Suprapubic skin (tissue), 4 donors: ENCODE results near the gene XRCC5. TPM values are rescaled to one million over a fixed set of nuclear protein-coding genes. Genes with fewer than 3 reads are reported as not detected.

Experiments
- DNase-seq, 2 donors: peaks; one replicate each; pipeline ENCODE4 v3.0.0-alpha.2; 2019; ENCODE audit warnings: low spot score in 2 of 2
- H3K27ac ChIP-seq: fragments of 200-600 bp; sonication (generic); one replicate; pipeline ENCODE4 v1.5.1; 2019
- H3K27me3 ChIP-seq: fragments of 200-600 bp; sonication (generic); one replicate; pipeline ENCODE4 v1.5.1; 2019
- H3K36me3 ChIP-seq: fragments of 200-600 bp; sonication (generic); one replicate; pipeline ENCODE4 v1.5.1; 2019
- H3K4me1 ChIP-seq: fragments of 200-600 bp; sonication (generic); one replicate; pipeline ENCODE4 v1.5.1; 2019
- H3K4me3 ChIP-seq: fragments of 200-600 bp; sonication (generic); one replicate; pipeline ENCODE4 v1.5.1; 2019; ENCODE audit warnings: mild to moderate bottlenecking
- H3K9me3 ChIP-seq: fragments of 200-600 bp; sonication (generic); one replicate; pipeline ENCODE4 v1.5.1; 2019
- CTCF ChIP-seq, 2 donors: fragments of 200-600 bp in 1 of 2; fragments of 450-650 bp in 1 of 2; sonication (generic) in 1 of 2; IDR thresholded peaks; one replicate each; pipeline ENCODE4 v1.5.1; 2016 to 2019; ENCODE audit warnings: antibody characterized with exemption in 2 of 2, mild to moderate bottlenecking in 1 of 2, moderate library complexity in 1 of 2
- EP300 ChIP-seq: sonication (generic); formaldehyde crosslinking; IDR thresholded peaks from one replicate; pipeline ENCODE4 v1.6.1; 2017; ENCODE audit warnings: antibody characterized with exemption
- POLR2A ChIP-seq, 2 donors: fragments of 450-650 bp; IDR thresholded peaks; one replicate each; pipeline ENCODE4 v1.6.1; 2017; ENCODE audit warnings: antibody characterized with exemption in 2 of 2, mild to moderate bottlenecking in 2 of 2, moderate library complexity in 2 of 2
- POLR2AphosphoS5 ChIP-seq, 3 donors: sonication (generic); formaldehyde crosslinking; IDR thresholded peaks; one replicate each; pipeline ENCODE4 v1.6.1; 2017; ENCODE audit warnings: antibody characterized with exemption in 3 of 3
- WGBS: methylation state at CpG from one replicate; pipeline ENCODE4 v1.1.5; 2018; 5-methylcytosine and 5-hydroxymethylcytosine counted together
- total RNA-seq, 4 donors: library from RNA; depleted of rRNA; stranded (reverse); fragments of >200 nt; gene quantifications; one replicate each; pipeline ENCODE4 v1.1.0, GENCODE V29; 2016

Gene XRCC5
- total RNA-seq, 4 donors from 2014 or later, result 122 to 153 (median 136) TPM

- Histone ChIP-seq H3K4me1 (peaks cover 4% of the 10 kb centered on the region), H3K27ac (no peak overlapping the region), H3K9me3 (no peaks in the 10 kb centered on the region), H3K27me3 (no peaks in the 10 kb centered on the region), H3K4me3 (no peak overlapping the region), H3K36me3 (peaks cover 13% of the 10 kb centered on the region)
- no peak for DNase-seq
- TF ChIP-seq POLR2A (IDR thresholded peaks at IDR 0.05) (no peak), POLR2AphosphoS5 (IDR thresholded peaks at IDR 0.05) (no peak), EP300 (no peak), CTCF (IDR thresholded peaks at IDR 0.05) (no peak)
- WGBS, result 100% methylated on average over 2 of the region's 2 CpGs
These were observed 102.5 kb downstream of the XRCC5 start for GRCh38 chr2:216211614-216212145.

GRCh38 chr2:216214768-216215167 is 105.6 kb downstream of the XRCC5 start:
- no peaks in the 10 kb centered on the region for H3K27me3 ChIP-seq
- H3K4me3 ChIP-seq, result no peak overlapping the region
- H3K36me3 ChIP-seq, result no peaks in the 10 kb centered on the region
- H3K27ac ChIP-seq, result no peak overlapping the region
- WGBS, result 82% methylated on average over 2 of the region's 2 CpGs
- DNase-seq, result no peak
- TF ChIP-seq POLR2A (IDR thresholded peaks at IDR 0.05) (no peak), POLR2AphosphoS5 (IDR thresholded peaks at IDR 0.05) (no peak), CTCF (IDR thresholded peaks at IDR 0.05) (no peak), EP300 (no peak)
- peaks cover 4% of the 10 kb centered on the region for H3K4me1 ChIP-seq
- H3K9me3 ChIP-seq, result no peaks in the 10 kb centered on the region

- H3K4me3 ChIP-seq, result no peak overlapping the region
- no peak overlapping the region for H3K27ac ChIP-seq
- no peaks in the 10 kb centered on the region for H3K27me3 ChIP-seq
- no peaks in the 10 kb centered on the region for H3K36me3 ChIP-seq
- H3K9me3 ChIP-seq, result no peaks in the 10 kb centered on the region
- DNase-seq, result no peak
- TF ChIP-seq POLR2AphosphoS5 (IDR thresholded peaks at IDR 0.05) (no peak), CTCF (IDR thresholded peaks at IDR 0.05) (no peak), POLR2A (IDR thresholded peaks at IDR 0.05) (no peak), EP300 (no peak)
- H3K4me1 ChIP-seq, result no peaks in the 10 kb centered on the region
- 93% methylated on average over 4 of the region's 4 CpGs for WGBS
These were observed 106.7 kb downstream of the XRCC5 start for GRCh38 chr2:216215658-216216390.

GRCh38 chr2:216216951-216217903 is 108.1 kb downstream of the XRCC5 start:
- no peaks in the 10 kb centered on the region for H3K27me3 ChIP-seq
- no peaks in the 10 kb centered on the region for H3K4me1 ChIP-seq
- DNase-seq, result no peak
- H3K4me3 ChIP-seq, result no peak overlapping the region
- H3K36me3 ChIP-seq, result no peaks in the 10 kb centered on the region
- no peak overlapping the region for H3K27ac ChIP-seq
- TF ChIP-seq POLR2A (IDR thresholded peaks at IDR 0.05), result no peak
- no peak for TF ChIP-seq CTCF (IDR thresholded peaks at IDR 0.05)
- TF ChIP-seq EP300, result no peak
- no peak for TF ChIP-seq POLR2AphosphoS5 (IDR thresholded peaks at IDR 0.05)
- no peaks in the 10 kb centered on the region for H3K9me3 ChIP-seq
- 83% methylated on average over 7 of the region's 7 CpGs for WGBS

GRCh38 chr2:216217904-216218260 is 108.7 kb downstream of the XRCC5 start:
- H3K9me3 ChIP-seq, result no peaks in the 10 kb centered on the region
- no peak for DNase-seq
- no peaks in the 10 kb centered on the region for H3K27me3 ChIP-seq
- H3K4me3 ChIP-seq, result no peak overlapping the region
- no peak overlapping the region for H3K27ac ChIP-seq
- H3K36me3 ChIP-seq, result no peaks in the 10 kb centered on the region
- WGBS, result 77% methylated on average over 2 of the region's 2 CpGs
- TF ChIP-seq POLR2A (IDR thresholded peaks at IDR 0.05) (no peak), EP300 (no peak), POLR2AphosphoS5 (IDR thresholded peaks at IDR 0.05) (no peak), CTCF (IDR thresholded peaks at IDR 0.05) (no peak)
- H3K4me1 ChIP-seq, result no peaks in the 10 kb centered on the region
